Gastroesophageal sphincter (tissue), 3 donors: ENCODE results near the gene SCD5.
"Not testable (repeated sequence)": the region's sequence is repeated elsewhere in the genome, so short reads cannot be mapped to it uniquely, and the experiment has no call there.

Source experiments
- POLR2A ChIP-seq, 2 donors: fragments of 450-650 bp; IDR thresholded peaks; one replicate each; pipeline ENCODE4 v1.6.1; 2017; ENCODE audit warnings: antibody characterized with exemption in 2 of 2, mild to moderate bottlenecking in 2 of 2, moderate library complexity in 1 of 2
- TF ChIP-seq, protein P1 (sequence below), 4 experiments: fragments of 200-600 bp in 2 of 4; fragments of 450-650 bp in 2 of 4; sonication (generic) in 1 of 4; IDR thresholded peaks; one replicate each; pipeline ENCODE4 v1.5.1; 2017 to 2019; ENCODE audit warnings: antibody characterized with exemption in 4 of 4, mild to moderate bottlenecking in 2 of 4, moderate library complexity in 2 of 4

GRCh38 chr4:82816874-82817273 lies 18.3 kb upstream of the SCD5 start:
- not testable (repeated sequence) for TF ChIP-seq POLR2A (IDR thresholded peaks at IDR 0.05)
- TF ChIP-seq, protein P1, sequence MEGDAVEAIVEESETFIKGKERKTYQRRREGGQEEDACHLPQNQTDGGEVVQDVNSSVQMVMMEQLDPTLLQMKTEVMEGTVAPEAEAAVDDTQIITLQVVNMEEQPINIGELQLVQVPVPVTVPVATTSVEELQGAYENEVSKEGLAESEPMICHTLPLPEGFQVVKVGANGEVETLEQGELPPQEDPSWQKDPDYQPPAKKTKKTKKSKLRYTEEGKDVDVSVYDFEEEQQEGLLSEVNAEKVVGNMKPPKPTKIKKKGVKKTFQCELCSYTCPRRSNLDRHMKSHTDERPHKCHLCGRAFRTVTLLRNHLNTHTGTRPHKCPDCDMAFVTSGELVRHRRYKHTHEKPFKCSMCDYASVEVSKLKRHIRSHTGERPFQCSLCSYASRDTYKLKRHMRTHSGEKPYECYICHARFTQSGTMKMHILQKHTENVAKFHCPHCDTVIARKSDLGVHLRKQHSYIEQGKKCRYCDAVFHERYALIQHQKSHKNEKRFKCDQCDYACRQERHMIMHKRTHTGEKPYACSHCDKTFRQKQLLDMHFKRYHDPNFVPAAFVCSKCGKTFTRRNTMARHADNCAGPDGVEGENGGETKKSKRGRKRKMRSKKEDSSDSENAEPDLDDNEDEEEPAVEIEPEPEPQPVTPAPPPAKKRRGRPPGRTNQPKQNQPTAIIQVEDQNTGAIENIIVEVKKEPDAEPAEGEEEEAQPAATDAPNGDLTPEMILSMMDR (IDR thresholded peaks at IDR 0.05), result not testable (repeated sequence)
